Central memory CD8-positive, alpha-beta T cell (primary cell): Measurements from ENCODE around the gene USH2A.

Experiments used
- ATAC-seq: fragments of 150-1000 bp; cut with Tn5 transposase; replicated peaks from 2 replicates; pipeline ENCODE4 v1.10.0; 2022; ENCODE audit warnings: mild to moderate bottlenecking, moderate FRiP score, moderate number of reproducible peaks; ENCODE audit not compliant: poor library complexity, severe bottlenecking; ENCODE audit errors: extremely low read depth
- DNase-seq, 2 donors: peaks; one replicate each; pipeline ENCODE4 v3.0.0; 2021; ENCODE audit warnings: low spot score in 2 of 2
- H3K27ac Mint-ChIP-seq: one replicate; pipeline ENCODE4 v1.8.0; 2022; ENCODE audit warnings: low read depth, mild to moderate bottlenecking, moderate library complexity, mixed read lengths
- H3K27me3 Mint-ChIP-seq: one replicate; pipeline ENCODE4 v1.8.0; 2022; ENCODE audit warnings: mixed read lengths
- H3K36me3 Mint-ChIP-seq: one replicate; pipeline ENCODE4 v1.8.0; 2022; ENCODE audit warnings: mild to moderate bottlenecking, moderate library complexity, mixed read lengths; ENCODE audit not compliant: insufficient read depth
- H3K4me1 Mint-ChIP-seq: one replicate; pipeline ENCODE4 v1.8.0; 2022; ENCODE audit warnings: mixed read lengths
- H3K4me3 Mint-ChIP-seq: one replicate; pipeline ENCODE4 v1.8.0; 2022; ENCODE audit warnings: mild to moderate bottlenecking, moderate library complexity, mixed read lengths
- H3K9me3 Mint-ChIP-seq: one replicate; pipeline ENCODE4 v1.8.0; 2022; ENCODE audit warnings: mixed read lengths

USH2A gene

GRCh38 chr1:215780139-215780538, 643.1 kb downstream of the USH2A start:
- no peaks in the 10 kb centered on the region for H3K27me3 Mint-ChIP-seq
- no peak overlapping the region for H3K4me3 Mint-ChIP-seq
- H3K27ac Mint-ChIP-seq: no peak overlapping the region
- ATAC-seq (no peak), DNase-seq (no peak)
- no peaks in the 10 kb centered on the region for H3K4me1 Mint-ChIP-seq
- H3K9me3 Mint-ChIP-seq: peaks cover 14% of the 10 kb centered on the region
- peaks cover 1% of the 10 kb centered on the region for H3K36me3 Mint-ChIP-seq

GRCh38 chr1:215779729-215780128, 643.5 kb downstream of the USH2A start:
- no peaks in the 10 kb centered on the region for H3K4me1 Mint-ChIP-seq
- H3K27ac Mint-ChIP-seq: no peak overlapping the region
- H3K27me3 Mint-ChIP-seq: no peaks in the 10 kb centered on the region
- no peak for DNase-seq
- no peak overlapping the region for H3K4me3 Mint-ChIP-seq
- ATAC-seq: no peak
- peaks cover 14% of the 10 kb centered on the region for H3K9me3 Mint-ChIP-seq
- peaks cover 1% of the 10 kb centered on the region for H3K36me3 Mint-ChIP-seq

- Mint-ChIP-seq H3K4me1 (no peaks in the 10 kb centered on the region), H3K36me3 (peaks cover 1% of the 10 kb centered on the region), H3K4me3 (no peak overlapping the region), H3K27ac (no peak overlapping the region), H3K9me3 (peaks cover 13% of the 10 kb centered on the region), H3K27me3 (no peaks in the 10 kb centered on the region)
- no peak for DNase-seq
- no peak for ATAC-seq
Observed at GRCh38 chr1:215777370-215777925, 645.8 kb downstream of the USH2A start.

GRCh38 chr1:215776336-215776735, 646.9 kb downstream of the USH2A start:
- H3K4me1 Mint-ChIP-seq: no peaks in the 10 kb centered on the region
- peaks cover 18% of the 10 kb centered on the region for H3K9me3 Mint-ChIP-seq
- peaks cover 2% of the 10 kb centered on the region for H3K36me3 Mint-ChIP-seq
- DNase-seq: no peak
- ATAC-seq: no peak
- H3K27me3 Mint-ChIP-seq: no peaks in the 10 kb centered on the region
- no peak overlapping the region for H3K4me3 Mint-ChIP-seq
- no peak overlapping the region for H3K27ac Mint-ChIP-seq

GRCh38 chr1:215772151-215772550, 651.1 kb downstream of the USH2A start:
- H3K4me1 Mint-ChIP-seq: no peaks in the 10 kb centered on the region
- no peak for ATAC-seq
- no peak overlapping the region for H3K27ac Mint-ChIP-seq

GRCh38 chr1:215768303-215768702, 654.9 kb downstream of the USH2A start:
- no peak for ATAC-seq
- no peak for DNase-seq
- peaks cover 5% of the 10 kb centered on the region for H3K36me3 Mint-ChIP-seq

More at GRCh38 chr1:215772151-215772550, 651.1 kb downstream of the USH2A start:
- Mint-ChIP-seq H3K9me3 (peaks cover 26% of the 10 kb centered on the region), H3K36me3 (peaks cover 4% of the 10 kb centered on the region), H3K27me3 (no peaks in the 10 kb centered on the region), H3K4me3 (no peak overlapping the region)
- no peak for DNase-seq

GRCh38 chr1:215767761-215768160, 655.5 kb downstream of the USH2A start:
- Mint-ChIP-seq H3K9me3 (peaks cover 44% of the 10 kb centered on the region), H3K27ac (no peak overlapping the region), H3K4me1 (no peaks in the 10 kb centered on the region), H3K27me3 (no peaks in the 10 kb centered on the region), H3K36me3 (peaks cover 5% of the 10 kb centered on the region), H3K4me3 (no peak overlapping the region)
- no peak for DNase-seq
- ATAC-seq: no peak

More at GRCh38 chr1:215768303-215768702, 654.9 kb downstream of the USH2A start:
- Mint-ChIP-seq H3K9me3 (peaks cover 41% of the 10 kb centered on the region), H3K27me3 (no peaks in the 10 kb centered on the region), H3K4me3 (no peak overlapping the region), H3K27ac (no peak overlapping the region), H3K4me1 (no peaks in the 10 kb centered on the region)

GRCh38 chr1:215766521-215766920, 656.7 kb downstream of the USH2A start:
- Mint-ChIP-seq H3K27ac (no peak overlapping the region), H3K36me3 (peaks cover 2% of the 10 kb centered on the region), H3K4me1 (no peaks in the 10 kb centered on the region), H3K27me3 (no peaks in the 10 kb centered on the region), H3K4me3 (no peak overlapping the region), H3K9me3 (peaks cover 39% of the 10 kb centered on the region)
- ATAC-seq: no peak
- DNase-seq: no peak

- Mint-ChIP-seq H3K27ac (no peak overlapping the region), H3K4me3 (no peak overlapping the region), H3K9me3 (peaks cover 40% of the 10 kb centered on the region), H3K27me3 (no peaks in the 10 kb centered on the region), H3K36me3 (peaks cover 2% of the 10 kb centered on the region), H3K4me1 (no peaks in the 10 kb centered on the region)
- ATAC-seq (no peak), DNase-seq (no peak)
Observed at GRCh38 chr1:215765833-215766232, 657.4 kb downstream of the USH2A start.

- no peaks in the 10 kb centered on the region for H3K4me1 Mint-ChIP-seq
- peaks cover 29% of the 10 kb centered on the region for H3K9me3 Mint-ChIP-seq
- DNase-seq (no peak), ATAC-seq (no peak)
- no peaks in the 10 kb centered on the region for H3K27me3 Mint-ChIP-seq
- no peak overlapping the region for H3K27ac Mint-ChIP-seq
- no peaks in the 10 kb centered on the region for H3K36me3 Mint-ChIP-seq
- no peak overlapping the region for H3K4me3 Mint-ChIP-seq
Observed at GRCh38 chr1:215761446-215761845, 661.8 kb downstream of the USH2A start.

- H3K4me3 Mint-ChIP-seq: no peak overlapping the region
- ATAC-seq: no peak
- no peak overlapping the region for H3K27ac Mint-ChIP-seq
- no peaks in the 10 kb centered on the region for H3K27me3 Mint-ChIP-seq
- H3K9me3 Mint-ChIP-seq: peaks cover 5% of the 10 kb centered on the region
- DNase-seq: no peak
- no peaks in the 10 kb centered on the region for H3K36me3 Mint-ChIP-seq
- H3K4me1 Mint-ChIP-seq: no peaks in the 10 kb centered on the region
Observed at GRCh38 chr1:215754112-215754511, 669.1 kb downstream of the USH2A start.

GRCh38 chr1:215749414-215749813, 673.8 kb downstream of the USH2A start:
- H3K9me3 Mint-ChIP-seq: peaks cover 3% of the 10 kb centered on the region
- no peaks in the 10 kb centered on the region for H3K4me1 Mint-ChIP-seq
- DNase-seq (no peak), ATAC-seq (no peak)
- H3K36me3 Mint-ChIP-seq: no peaks in the 10 kb centered on the region
- H3K27ac Mint-ChIP-seq: no peak overlapping the region
- no peak overlapping the region for H3K4me3 Mint-ChIP-seq
- H3K27me3 Mint-ChIP-seq: no peaks in the 10 kb centered on the region

- DNase-seq: no peak
- H3K9me3 Mint-ChIP-seq: peaks cover 6% of the 10 kb centered on the region
- no peak for ATAC-seq
- H3K4me1 Mint-ChIP-seq: no peaks in the 10 kb centered on the region
- no peak overlapping the region for H3K27ac Mint-ChIP-seq
- no peak overlapping the region for H3K4me3 Mint-ChIP-seq
- no peaks in the 10 kb centered on the region for H3K27me3 Mint-ChIP-seq
- H3K36me3 Mint-ChIP-seq: no peaks in the 10 kb centered on the region
Observed at GRCh38 chr1:215748431-215748830, 674.8 kb downstream of the USH2A start.
